SU-DHL-6 (cell line): ENCODE data around the gene SLC19A1.

Experiments
- H2AFZ ChIP-seq: fragments of 200-600 bp; sonication (generic); 2 replicates; pipeline ENCODE4 v1.6.1; 2014; ENCODE audit warnings: low read depth, mild to moderate bottlenecking, moderate library complexity, mixed read lengths, antibody characterized with exemption, low read length; ENCODE audit not compliant: severe bottlenecking
- H3F3A ChIP-seq: fragments of 200-600 bp; shearing (Covaris generic); 2 replicates; pipeline ENCODE4 v1.6.0; 2016; ENCODE audit warnings: antibody characterized with exemption, mild to moderate bottlenecking; ENCODE audit not compliant: insufficient read depth
- H3K27ac ChIP-seq: fragments of 200-600 bp; sonication (generic); 2 replicates; pipeline ENCODE4 v1.5.1; 2016; ENCODE audit warnings: low read depth, mild to moderate bottlenecking, low read length, moderate library complexity, mixed read lengths
- H3K27me3 ChIP-seq: fragments of 200-600 bp; sonication (generic), shearing (Covaris generic); 2 replicates; pipeline ENCODE4 v1.6.0; 2014; ENCODE audit warnings: mild to moderate bottlenecking, low read length
- H3K36me3 ChIP-seq: fragments of 200-600 bp; sonication (generic); 2 replicates; pipeline ENCODE4 v1.6.1; 2014; ENCODE audit warnings: mild to moderate bottlenecking, low read length, mixed read lengths
- H3K4me2 ChIP-seq: fragments of 300-600, 200-600 bp; shearing (Covaris generic), sonication (generic); 2 replicates; pipeline ENCODE4 v1.6.0; 2014; ENCODE audit warnings: low read length, low read depth, mild to moderate bottlenecking; ENCODE audit not compliant: poor library complexity, severe bottlenecking
- H3K4me3 ChIP-seq: fragments of 200-600 bp; sonication (generic); 2 replicates; pipeline ENCODE4 v1.5.1; 2014; ENCODE audit warnings: antibody characterized with exemption, low read length, mild to moderate bottlenecking, mixed read lengths; ENCODE audit not compliant: insufficient read depth, poor library complexity, severe bottlenecking
- H3K79me2 ChIP-seq: fragments of 200-600 bp; sonication (generic); 2 replicates; pipeline ENCODE4 v1.6.1; 2014; ENCODE audit warnings: mild to moderate bottlenecking, low read length, moderate library complexity; ENCODE audit not compliant: insufficient read depth
- H3K9ac ChIP-seq: fragments of 200-600 bp; sonication (generic); 2 replicates; pipeline ENCODE4 v1.7.0; 2014; ENCODE audit warnings: mild to moderate bottlenecking, low read length
- H3K9me2 ChIP-seq: fragments of 200-600 bp; sonication (generic); replicated peaks from 2 replicates; pipeline ENCODE4 v1.6.1; 2014; ENCODE audit warnings: low read length; ENCODE audit not compliant: insufficient read depth
- H3K9me3 ChIP-seq: fragments of 200-600 bp; sonication (generic); 2 replicates; pipeline ENCODE4 v1.6.1; 2014; ENCODE audit warnings: low read length, mixed read lengths; ENCODE audit not compliant: insufficient read depth
- H4K20me1 ChIP-seq: fragments of 200-600 bp; sonication (generic); 2 replicates; pipeline ENCODE4 v1.6.1; 2014; ENCODE audit warnings: low read depth, mild to moderate bottlenecking, antibody characterized with exemption, low read length, moderate library complexity, mixed read lengths
- EZH2phosphoT487 ChIP-seq: fragments of 200-600 bp; sonication (generic), shearing (Covaris generic); conservative IDR thresholded peaks from 2 replicates; pipeline ENCODE4 v1.6.1; 2018; ENCODE audit warnings: mild to moderate bottlenecking, antibody characterized with exemption, low read length, moderate library complexity, mixed read lengths
- TF ChIP-seq, protein P1 (sequence below): fragments of 200-600 bp; sonication (generic); IDR thresholded peaks from one replicate; pipeline ENCODE4 v1.5.1; 2017; ENCODE audit warnings: antibody characterized with exemption, mild to moderate bottlenecking, low read length, moderate library complexity; ENCODE audit not compliant: insufficient read depth, poor library complexity, severe bottlenecking

Gene SLC19A1

DNA sequence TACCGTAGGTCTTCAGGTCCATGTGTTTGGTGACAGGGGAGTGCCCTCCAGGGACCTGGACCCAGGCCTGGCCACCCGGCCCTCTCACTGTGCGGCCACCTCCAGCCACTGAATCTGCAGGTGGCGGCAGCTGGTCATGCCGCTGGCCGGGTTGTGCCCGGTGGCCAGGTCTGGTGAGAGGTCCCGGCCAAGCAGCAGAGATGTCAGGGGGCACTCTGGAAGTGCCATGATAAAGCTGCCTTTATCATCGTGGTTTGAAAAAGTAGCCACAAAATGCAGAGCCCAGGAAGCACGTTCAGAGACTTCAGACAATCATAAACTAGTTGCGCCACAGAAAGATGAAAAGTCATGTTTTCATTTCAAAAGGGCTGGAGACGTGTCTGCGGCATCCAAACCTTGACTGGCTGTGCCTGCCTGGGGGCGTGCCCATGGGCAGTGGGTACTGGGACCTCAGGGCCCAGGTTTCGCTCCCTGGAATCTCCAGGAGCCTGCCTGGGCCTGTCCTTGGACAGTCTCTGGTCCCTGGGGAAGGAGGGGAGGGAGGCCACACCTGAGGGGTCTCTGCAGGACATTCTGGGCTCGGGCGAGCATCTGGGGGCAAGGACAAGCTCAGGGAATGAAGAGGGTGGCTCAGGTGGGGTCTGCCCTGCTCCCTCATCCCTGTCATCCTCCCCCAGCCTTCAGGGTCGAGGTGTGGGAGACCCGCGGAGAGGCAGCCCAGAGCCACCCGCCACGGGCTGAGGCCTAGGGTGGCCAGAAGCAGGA is 92.4 kb downstream of the SLC19A1 start:
- Histone ChIP-seq H3K79me2 (no peaks in the 10 kb centered on the region), H3K27ac (no peak overlapping the region), H3F3A (no peaks in the 10 kb centered on the region), H3K9ac (no peak overlapping the region), H2AFZ (no peak overlapping the region), H3K27me3 (no peaks in the 10 kb centered on the region), H3K9me2 (no peaks in the 10 kb centered on the region), H4K20me1 (no peaks in the 10 kb centered on the region), H3K36me3 (no peaks in the 10 kb centered on the region), H3K4me2 (no peak overlapping the region), H3K4me3 (no peak overlapping the region), H3K9me3 (peaks cover 5% of the 10 kb centered on the region; the same call in 1 of the 2 replicates)
- TF ChIP-seq, protein P1, sequence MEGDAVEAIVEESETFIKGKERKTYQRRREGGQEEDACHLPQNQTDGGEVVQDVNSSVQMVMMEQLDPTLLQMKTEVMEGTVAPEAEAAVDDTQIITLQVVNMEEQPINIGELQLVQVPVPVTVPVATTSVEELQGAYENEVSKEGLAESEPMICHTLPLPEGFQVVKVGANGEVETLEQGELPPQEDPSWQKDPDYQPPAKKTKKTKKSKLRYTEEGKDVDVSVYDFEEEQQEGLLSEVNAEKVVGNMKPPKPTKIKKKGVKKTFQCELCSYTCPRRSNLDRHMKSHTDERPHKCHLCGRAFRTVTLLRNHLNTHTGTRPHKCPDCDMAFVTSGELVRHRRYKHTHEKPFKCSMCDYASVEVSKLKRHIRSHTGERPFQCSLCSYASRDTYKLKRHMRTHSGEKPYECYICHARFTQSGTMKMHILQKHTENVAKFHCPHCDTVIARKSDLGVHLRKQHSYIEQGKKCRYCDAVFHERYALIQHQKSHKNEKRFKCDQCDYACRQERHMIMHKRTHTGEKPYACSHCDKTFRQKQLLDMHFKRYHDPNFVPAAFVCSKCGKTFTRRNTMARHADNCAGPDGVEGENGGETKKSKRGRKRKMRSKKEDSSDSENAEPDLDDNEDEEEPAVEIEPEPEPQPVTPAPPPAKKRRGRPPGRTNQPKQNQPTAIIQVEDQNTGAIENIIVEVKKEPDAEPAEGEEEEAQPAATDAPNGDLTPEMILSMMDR = no peak
- TF ChIP-seq EZH2phosphoT487 = no peak

DNA sequence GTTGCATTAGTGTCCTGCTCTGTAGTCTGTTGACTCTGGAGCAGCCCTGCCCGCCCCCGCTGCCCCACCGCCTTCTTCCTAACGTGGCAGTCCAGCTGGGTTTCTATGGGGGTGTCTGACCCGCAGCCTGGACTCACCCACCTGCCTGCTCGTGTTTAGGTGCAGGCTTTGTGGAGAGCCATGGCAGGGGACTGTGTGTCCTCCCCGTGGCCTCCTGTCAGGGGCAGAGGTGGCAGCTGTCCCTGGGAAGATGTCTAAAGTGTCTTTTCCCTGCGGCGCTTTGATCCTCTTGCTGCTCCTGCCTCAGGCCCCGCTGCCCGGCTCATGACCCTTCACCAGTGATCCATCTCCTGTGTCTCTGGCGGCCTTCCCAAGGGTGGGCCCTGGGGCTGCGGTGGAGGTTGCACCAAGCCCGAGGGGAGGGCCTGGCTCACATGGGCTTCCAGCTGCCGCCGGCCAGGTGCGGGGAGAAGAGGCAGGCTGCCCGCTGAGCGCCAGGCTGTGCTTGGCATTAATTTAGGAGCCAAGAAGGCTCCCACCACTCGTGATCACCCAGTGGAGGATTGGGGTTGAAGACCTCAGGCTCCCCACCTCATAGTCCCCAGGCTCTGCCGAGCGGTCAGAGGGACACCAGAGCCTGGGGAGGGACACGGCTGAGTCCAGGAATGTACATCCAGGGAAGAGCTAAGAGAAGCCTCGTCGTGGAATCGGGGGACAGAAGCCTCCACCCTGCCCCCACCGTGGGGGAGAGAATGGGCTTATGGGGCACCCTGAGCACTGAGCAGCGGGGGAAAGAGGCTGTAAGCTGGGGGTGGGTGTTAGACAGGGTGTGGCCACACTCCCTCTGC is 93.2 kb downstream of the SLC19A1 start:
- Histone ChIP-seq H3K9me2 (no peaks in the 10 kb centered on the region), H3K27ac (no peak overlapping the region), H3K27me3 (no peaks in the 10 kb centered on the region), H4K20me1 (no peaks in the 10 kb centered on the region), H3K4me2 (no peak overlapping the region), H3F3A (no peaks in the 10 kb centered on the region), H3K79me2 (no peaks in the 10 kb centered on the region), H3K9me3 (peaks cover 5% of the 10 kb centered on the region; the same call in 1 of the 2 replicates), H3K36me3 (no peaks in the 10 kb centered on the region), H3K4me3 (no peak overlapping the region), H3K9ac (no peak overlapping the region), H2AFZ (no peak overlapping the region)
- TF ChIP-seq, protein P1 = no peak
- no peak for TF ChIP-seq EZH2phosphoT487

DNA sequence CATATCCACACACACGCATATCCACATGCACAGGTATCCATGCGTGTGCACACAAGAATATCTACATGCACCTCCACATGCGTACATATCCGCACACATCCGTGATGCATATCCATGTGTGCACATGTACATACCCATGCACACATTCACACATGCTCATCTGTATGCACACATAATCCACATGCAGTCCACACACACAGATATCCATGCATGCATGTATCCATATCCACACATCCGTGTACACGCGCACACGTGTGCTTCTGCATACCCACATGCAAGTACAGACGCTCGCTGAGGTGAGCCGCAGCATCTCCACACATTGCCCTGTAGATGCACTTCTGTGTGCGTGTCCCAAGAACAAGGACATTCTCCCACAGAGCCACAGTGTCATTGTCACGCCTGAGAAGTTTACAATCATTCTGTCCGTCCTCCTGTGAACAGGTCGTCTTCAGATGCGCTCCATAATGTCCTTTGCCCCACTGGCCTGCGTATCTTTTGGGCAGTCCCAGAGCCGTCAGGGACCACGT is 93.9 kb downstream of the SLC19A1 start:
- Histone ChIP-seq H3F3A (no peaks in the 10 kb centered on the region), H3K4me3 (no peak overlapping the region), H3K79me2 (no peaks in the 10 kb centered on the region), H3K4me2 (no peak overlapping the region), H3K27ac (no peak overlapping the region), H2AFZ (no peak overlapping the region), H3K9me2 (no peaks in the 10 kb centered on the region), H3K27me3 (no peaks in the 10 kb centered on the region), H3K36me3 (no peaks in the 10 kb centered on the region), H3K9ac (no peak overlapping the region), H3K9me3 (peaks cover 5% of the 10 kb centered on the region; the same call in 1 of the 2 replicates), H4K20me1 (no peaks in the 10 kb centered on the region)
- TF ChIP-seq, protein P1 = no peak
- TF ChIP-seq EZH2phosphoT487 = no peak
